ENCODE results near the gene MRPS27.

Gene MRPS27

GRCh38 chr5:72170101-72170500 lies 149.9 kb downstream of the MRPS27 start:
- no peak overlapping the region for H3K4me3 ChIP-seq (ENCODE audit: low read depth, low read length)
- no peak for TF ChIP-seq CTCF (IDR thresholded peaks at IDR 0.05; ENCODE audit: low read depth, low read length, missing control alignments)
- in situ Hi-C loops (cut with HindIII; ENCODE audit: low sequenced_read_pairs) = no loop called here
- no peak for DNase-seq (ENCODE audit: low read depth)
